ENCODE data around the gene C15orf39. TPM values are rescaled to one million over a fixed set of nuclear protein-coding genes. Genes with fewer than 3 reads are reported as not detected.

The C15orf39 gene
- total and polyA plus RNA-seq, 9 of the 15 experiments (the other 6 are each of a cell fraction or from before 2014, with no cell fraction given) = 0.31 to 29.8 (median 4.4) TPM

GRCh38 chr15:75198560-75199356 is 2.9 kb upstream of the C15orf39 start (continued):
- TF ChIP-seq ZNF592 (IDR thresholded peaks at IDR 0.05) = peak; percentile 64; the same call in 1 of the 2 replicates
- 0 out of 2 replicates have a peak, but pooled peaks have one; percentile 26 for TF ChIP-seq ZNF263 (CRISPR knock-in tag; IDR thresholded peaks at IDR 0.05; ENCODE audit: borderline replicate concordance)
- TF ChIP-seq ELF2 (CRISPR knock-in tag; IDR thresholded peaks at IDR 0.05) = no peak
- TF ChIP-seq CREB3L1 (IDR thresholded peaks at IDR 0.05; ENCODE audit: borderline replicate concordance, low read depth) = peak; percentile 44; the same call in 1 of the 2 replicates
- peak; percentile 72 for TF ChIP-seq NFYB (IDR thresholded peaks at IDR 0.05; ENCODE audit: extremely low read depth, insufficient read length)
- no peak for TF ChIP-seq COPS2 (conservative IDR thresholded peaks at IDR 0.05)
- TF ChIP-seq ZNF121 (CRISPR knock-in tag; conservative IDR thresholded peaks at IDR 0.05) = no peak
- no peak for TF ChIP-seq NEUROD1 (IDR thresholded peaks at IDR 0.05; ENCODE audit: borderline replicate concordance, low read depth, low read length, partially characterized antibody)
- no peak for TF ChIP-seq UBTF (IDR thresholded peaks at IDR 0.05; ENCODE audit: borderline replicate concordance in 1 of 2, low read depth in 2 of 2, low read length in 2 of 2)
- no peak for TF ChIP-seq DIDO1 (tag; IDR thresholded peaks at IDR 0.05; ENCODE audit: low read depth)
- TF ChIP-seq RERE (CRISPR knock-in tag; IDR thresholded peaks at IDR 0.05; ENCODE audit: borderline replicate concordance) = no peak
- TF ChIP-seq EGR1 (conservative IDR thresholded peaks at IDR 0.05) = no peak
